Right lung (tissue), 5 donors: ENCODE measurements around the gene RBL1. TPM values are rescaled to one million over a fixed set of nuclear protein-coding genes. Genes with fewer than 3 reads are reported as not detected.
"Not testable (repeated sequence)": the region's sequence is repeated elsewhere in the genome, so short reads cannot be mapped to it uniquely, and the experiment has no call there.

Source experiments
- DNase-seq, 2 donors: peaks; one replicate each; pipeline ENCODE4 v3.0.0-alpha.2; 2013
- polyA plus RNA-seq, 5 donors: library from polyadenylated mRNA; unstranded; fragments of 120-200 nt; gene quantifications; one replicate each; pipeline versions ENCODE4 v1.2.1 to v1.2.3, GENCODE V29; 2013; ENCODE audit warnings: inconsistent platforms in 1 of 5, low replicate concordance in 1 of 5; ENCODE audit not compliant: insufficient read length in 5 of 5, insufficient read depth in 1 of 5

The RBL1 gene
- polyA plus RNA-seq, 5 donors, result 7.6 to 16.5 (median 12.3) TPM

GRCh38 chr20:37077009-37077408, 18.8 kb downstream of the RBL1 start:
- no peak for DNase-seq

GRCh38 chr20:37075932-37076685, 19.7 kb downstream of the RBL1 start:
- DNase-seq, result no peak

GRCh38 chr20:37072293-37073196, 23.3 kb downstream of the RBL1 start:
- DNase-seq, result no peak

GRCh38 chr20:37071481-37071911, 24.3 kb downstream of the RBL1 start:
- no peak for DNase-seq

- DNase-seq, result not testable (repeated sequence)
These were observed 26.2 kb downstream of the RBL1 start for GRCh38 chr20:37069563-37069962.

- no peak for DNase-seq
These were observed 29.6 kb downstream of the RBL1 start for GRCh38 chr20:37066168-37066567.

DNA sequence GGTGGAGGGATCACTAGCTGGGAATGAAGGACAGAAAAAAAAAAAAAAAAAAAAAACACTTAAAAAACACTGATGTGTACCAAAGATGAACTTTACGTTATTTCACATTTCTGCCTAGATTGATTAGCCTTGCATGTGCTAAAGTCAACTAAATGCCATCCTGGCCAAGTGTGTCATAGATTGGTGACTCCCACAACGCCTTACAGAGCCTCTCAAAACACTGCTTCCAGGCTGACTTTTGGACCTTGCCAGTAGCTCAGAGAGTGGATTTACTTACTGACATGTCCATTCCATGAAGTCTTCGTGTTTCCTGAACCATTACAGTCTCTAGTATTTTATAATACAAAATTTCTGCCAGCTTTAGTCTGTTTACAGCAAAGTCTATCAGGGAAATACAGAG, 40.5 kb downstream of the RBL1 start:
- no peak for DNase-seq

- no peak for DNase-seq
These were observed 42.4 kb downstream of the RBL1 start for GRCh38 chr20:37053230-37053950.

- no peak for DNase-seq
These were observed 52.5 kb downstream of the RBL1 start for GRCh38 chr20:37042986-37043972.

GRCh38 chr20:37039366-37039765, 56.4 kb downstream of the RBL1 start:
- DNase-seq, result not testable (repeated sequence)

DNA sequence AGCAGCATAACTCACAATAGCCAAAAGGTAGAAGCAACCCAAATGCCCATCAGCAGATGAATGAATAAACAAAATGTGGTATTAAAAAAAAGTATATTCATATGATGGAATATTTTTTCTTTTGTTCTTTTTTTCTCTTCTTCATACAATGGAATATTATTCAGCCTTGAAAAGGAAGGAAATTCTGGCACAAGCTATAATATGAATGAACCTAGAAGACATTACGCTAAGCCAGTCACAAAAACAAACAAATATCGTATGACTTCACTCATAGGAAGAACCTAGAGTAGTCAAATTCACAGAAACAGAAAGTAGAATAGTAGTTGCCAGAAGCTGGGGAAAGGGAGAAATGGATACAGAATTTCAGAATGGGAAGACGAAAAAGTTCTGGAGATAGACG, 63.7 kb downstream of the RBL1 start:
- no peak for DNase-seq

GRCh38 chr20:37020636-37021035, 75.2 kb downstream of the RBL1 start:
- no peak for DNase-seq

GRCh38 chr20:37012631-37013030, 83.2 kb downstream of the RBL1 start:
- not testable (repeated sequence) for DNase-seq

DNA sequence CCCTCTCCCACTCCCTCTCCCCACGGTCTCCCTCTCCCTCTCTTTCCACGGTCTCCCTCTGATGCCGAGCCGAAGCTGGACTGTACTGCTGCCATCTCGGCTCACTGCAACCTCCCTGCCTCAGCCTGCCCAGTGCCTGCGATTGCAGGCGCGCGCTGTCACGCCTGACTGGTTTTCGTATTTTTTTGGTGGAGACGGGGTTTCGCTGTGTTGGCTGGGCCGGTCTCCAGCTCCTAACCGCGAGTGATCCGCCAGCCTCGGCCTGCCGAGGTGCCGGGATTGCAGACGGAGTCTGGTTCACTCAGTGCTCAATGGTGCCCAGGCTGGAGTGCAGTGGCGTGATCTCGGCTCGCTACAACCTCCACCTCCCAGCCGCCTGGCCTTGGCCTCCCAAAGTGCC, 83.9 kb downstream of the RBL1 start:
- not testable (repeated sequence) for DNase-seq

DNA sequence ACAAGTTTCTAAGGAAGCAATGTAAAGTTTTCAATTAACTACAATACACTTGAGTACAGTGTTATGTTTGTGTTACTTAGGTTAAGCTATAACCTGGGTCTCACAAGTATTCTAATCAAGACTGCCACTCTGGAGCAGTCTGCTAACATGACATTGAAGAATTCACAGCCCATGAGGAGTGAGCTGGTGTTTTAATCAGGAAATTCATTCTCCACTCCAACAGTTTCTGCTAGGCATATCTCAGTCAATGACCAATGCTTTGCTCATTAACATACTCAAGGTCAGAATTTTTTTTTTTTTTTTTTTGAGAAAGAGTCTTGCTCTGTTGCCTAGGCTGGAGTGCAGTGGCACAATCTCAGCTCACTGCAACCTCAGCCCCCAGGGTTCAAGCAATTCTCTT, 84.7 kb downstream of the RBL1 start:
- no peak for DNase-seq

DNA sequence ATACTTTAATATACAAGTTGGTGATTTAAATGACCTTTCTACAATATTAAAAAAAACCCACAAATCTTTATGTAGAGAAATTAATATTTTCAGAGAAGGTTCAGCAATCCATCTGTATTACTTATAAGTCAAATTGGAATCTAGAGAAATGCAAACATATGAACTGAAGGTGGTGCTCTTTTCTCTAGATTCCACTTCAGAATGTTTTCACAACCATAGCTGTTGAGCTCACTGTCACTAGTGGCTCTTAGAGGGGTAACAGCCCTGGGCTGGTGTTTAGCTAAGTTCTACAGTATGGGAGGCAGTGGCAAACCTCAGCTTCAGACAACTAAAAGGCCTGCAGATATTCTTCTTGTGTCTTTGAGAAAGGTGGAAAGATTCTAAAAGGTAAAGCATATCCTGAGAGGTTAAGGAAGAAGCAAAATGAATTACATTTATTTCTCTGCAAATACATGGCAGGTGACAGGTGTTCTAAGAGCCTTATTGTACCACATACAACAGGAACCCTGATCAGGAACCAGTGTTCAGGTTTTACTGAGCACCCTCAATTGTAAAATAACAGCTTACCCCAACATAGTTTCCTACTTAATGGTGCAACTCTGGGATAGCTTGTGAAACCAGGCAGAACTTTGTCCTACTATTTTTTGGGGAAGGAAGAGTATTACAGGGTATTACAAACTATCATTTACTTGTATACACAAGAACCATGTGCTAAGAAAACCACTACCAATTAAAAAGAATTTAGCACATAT, 87.7 kb downstream of the RBL1 start:
- no peak for DNase-seq

DNA sequence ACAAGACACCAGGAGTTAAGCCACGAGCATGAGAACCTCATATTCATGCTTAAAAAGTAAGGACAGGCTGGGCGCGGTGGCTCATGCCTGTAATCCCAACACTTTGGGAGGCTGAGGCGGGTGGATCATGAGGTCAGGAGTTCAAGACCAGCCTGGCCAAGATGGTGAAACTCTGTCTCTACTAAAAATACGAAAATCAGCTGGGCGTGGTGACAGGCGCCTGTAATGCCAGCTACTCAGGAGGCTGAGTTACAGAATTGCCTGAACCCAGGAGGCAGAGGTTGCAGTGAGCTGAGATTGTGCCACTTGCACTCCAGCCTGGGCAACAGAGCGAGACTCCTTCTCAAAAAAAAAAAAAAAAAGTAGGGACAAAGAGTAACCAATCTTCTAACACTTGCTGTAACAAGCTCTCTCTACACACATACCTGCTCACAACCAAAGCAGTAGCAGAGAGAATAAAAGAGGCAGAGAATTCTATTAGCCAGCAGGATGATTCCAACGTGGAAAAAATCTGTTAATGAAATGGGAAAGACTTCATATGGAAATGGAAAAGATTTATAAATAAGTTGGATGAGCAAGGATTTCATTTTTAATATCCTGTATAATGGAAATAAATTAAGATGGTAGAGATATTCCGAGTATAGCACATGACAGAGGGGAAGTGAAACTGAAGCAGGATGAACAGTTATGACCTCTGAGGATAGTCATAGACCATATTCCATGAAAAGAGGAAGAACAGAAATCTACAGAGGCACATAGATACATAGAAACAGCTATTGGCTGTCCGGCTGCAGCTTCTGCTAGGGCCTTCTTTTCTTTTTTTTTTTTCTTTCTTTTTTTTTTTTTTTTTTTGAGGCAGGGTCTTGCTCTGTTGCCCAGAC, 90.5 kb downstream of the RBL1 start:
- DNase-seq, result not testable (repeated sequence)

DNA sequence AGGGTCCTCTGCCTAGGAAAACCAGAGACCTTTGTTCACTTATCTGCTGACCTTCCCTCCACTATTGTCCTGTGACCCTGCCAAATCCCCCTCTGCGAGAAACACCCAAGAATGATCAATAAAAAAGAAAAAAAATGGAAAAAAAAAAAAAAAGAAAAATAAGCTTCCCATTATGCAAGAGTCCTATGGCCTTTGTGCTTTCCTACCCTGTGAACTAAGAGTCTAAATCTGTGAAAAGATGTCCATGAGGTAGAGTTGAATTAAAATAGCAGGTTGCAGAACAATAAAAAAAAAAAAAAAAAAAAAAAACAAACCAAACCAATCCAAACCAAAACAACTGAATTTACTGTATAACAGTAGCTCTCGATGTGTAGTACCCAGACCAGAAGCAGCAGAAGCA, 94.2 kb downstream of the RBL1 start:
- DNase-seq, result not testable (repeated sequence)

DNA sequence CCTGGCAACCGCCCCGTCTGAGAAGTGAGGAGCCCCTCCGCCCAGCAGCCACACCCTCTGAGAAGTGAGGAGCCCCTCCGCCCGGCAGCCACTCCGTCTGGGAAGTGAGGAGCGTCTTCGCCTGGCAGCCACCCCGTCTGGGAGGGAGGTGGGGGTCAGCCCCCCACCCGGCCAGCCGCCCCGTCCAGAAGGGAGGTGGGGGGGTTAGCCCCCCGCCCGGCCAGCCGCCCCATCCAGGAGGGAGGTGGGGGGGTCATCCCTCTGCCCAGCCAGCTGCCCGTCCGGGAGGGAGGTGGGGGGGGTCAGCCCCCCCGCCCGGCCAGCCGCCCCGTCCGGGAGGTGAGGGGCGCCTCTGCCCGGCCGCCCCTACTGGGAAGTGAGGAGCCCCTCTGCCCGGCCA, 95.6 kb downstream of the RBL1 start:
- not testable (repeated sequence) for DNase-seq
